ENCODE measurements around the gene LOC128125822.
"Not testable (repeated sequence)": the region's sequence is repeated elsewhere in the genome, so short reads cannot be mapped to it uniquely, and the experiment has no call there.

Gene LOC128125822

DNA sequence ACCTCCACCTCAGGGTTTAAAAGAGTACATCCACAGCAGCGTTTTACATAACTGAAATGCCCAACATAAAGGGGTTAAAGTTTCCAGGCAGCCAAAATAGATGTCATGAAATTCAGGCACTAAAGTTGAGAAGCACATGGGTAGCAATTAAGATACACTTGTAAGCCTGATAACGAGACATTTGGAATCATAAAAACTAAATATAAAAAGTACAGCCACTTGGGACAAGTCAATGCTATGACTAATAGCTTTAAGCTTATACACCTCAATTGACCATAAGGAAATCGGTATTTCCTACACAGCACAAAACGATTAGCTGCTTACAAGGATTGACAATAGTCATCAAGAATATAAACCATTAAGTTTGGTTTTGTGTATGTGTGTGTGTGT is 11.8 kb downstream of the LOC128125822 start:
- peak in 1 of 3 donors; percentile 41 for DNase-seq

DNA sequence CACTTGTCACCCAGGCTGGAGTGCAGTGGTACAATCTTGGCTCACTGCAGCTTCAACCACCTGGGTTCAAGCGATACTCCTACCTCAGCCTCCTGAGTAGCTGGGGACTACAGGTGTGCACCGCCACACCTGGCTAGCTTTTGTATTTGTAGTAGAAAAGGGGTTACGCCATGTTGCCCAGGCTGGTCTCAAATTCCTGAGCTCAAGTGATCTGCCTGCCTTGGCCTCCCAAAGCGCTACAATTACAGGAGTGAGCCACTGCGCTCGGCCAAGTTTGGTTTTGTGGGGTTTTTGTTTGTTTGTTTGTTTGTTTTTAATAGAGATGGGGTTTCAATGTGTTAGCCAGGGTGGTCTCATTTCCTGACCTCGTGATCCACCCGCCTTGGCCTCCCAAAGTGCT is 12.3 kb downstream of the LOC128125822 start:
- no peak for DNase-seq

DNA sequence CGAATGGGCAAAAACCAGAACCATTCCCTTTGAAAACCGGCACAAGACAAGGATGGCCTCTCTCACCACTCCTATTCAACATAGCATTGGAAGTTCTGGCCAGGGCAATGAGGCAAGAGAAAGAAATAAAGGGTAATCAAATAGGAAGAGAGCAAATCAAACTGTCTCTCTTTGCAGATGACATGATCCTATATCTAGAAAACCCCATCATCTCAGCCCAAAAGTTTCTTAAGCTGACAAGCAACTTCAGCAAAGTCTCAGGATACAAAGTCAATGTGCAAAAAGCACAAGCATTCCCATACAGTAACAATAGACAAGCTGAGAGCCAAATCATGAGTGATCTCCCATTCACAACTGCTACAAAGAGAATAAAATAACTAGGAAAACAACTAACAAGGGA is 13.4 kb downstream of the LOC128125822 start:
- not testable (repeated sequence) for DNase-seq

DNA sequence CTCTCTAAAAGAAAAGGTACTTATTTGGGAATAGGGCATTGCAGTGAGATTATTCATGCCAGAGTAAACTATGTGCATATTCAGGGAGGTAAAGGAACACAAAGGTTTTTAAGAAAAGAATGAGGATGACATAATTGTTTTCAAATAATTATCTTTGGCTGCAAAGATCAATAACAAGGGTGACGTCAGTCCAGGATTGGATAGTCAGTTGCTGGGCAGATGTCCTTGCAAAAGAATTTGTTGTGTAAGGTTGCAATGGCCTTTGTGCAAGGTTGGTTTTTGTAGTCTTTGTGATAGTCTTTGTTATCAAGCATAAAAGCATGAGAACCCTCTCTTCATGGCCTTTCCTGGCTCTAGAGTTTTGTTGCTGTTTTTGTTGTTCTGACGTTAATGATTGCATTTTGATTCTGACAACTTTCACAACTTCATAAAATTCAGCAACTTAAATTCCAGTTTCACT is 17.7 kb downstream of the LOC128125822 start:
- DNase-seq = no peak

DNA sequence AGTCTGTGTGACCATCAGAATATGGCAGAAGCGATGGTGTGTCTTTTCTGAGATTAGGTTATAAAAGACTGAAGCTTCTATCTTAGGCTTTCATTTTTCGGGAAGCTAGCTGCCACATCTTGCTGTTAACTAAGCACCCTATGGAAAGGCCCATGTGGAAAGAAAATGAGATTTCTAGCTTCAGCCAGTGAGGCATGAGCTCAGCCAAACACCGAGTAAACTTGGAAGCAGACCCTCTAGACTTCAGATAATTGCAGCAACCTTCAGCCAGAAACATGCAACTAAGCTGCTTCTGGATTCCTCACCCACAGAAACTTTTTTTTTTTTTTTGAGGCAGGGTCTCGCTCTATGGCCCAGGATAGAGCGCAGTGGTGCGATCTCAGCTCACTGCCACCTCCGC is 20.6 kb downstream of the LOC128125822 start:
- DNase-seq = no peak

DNA sequence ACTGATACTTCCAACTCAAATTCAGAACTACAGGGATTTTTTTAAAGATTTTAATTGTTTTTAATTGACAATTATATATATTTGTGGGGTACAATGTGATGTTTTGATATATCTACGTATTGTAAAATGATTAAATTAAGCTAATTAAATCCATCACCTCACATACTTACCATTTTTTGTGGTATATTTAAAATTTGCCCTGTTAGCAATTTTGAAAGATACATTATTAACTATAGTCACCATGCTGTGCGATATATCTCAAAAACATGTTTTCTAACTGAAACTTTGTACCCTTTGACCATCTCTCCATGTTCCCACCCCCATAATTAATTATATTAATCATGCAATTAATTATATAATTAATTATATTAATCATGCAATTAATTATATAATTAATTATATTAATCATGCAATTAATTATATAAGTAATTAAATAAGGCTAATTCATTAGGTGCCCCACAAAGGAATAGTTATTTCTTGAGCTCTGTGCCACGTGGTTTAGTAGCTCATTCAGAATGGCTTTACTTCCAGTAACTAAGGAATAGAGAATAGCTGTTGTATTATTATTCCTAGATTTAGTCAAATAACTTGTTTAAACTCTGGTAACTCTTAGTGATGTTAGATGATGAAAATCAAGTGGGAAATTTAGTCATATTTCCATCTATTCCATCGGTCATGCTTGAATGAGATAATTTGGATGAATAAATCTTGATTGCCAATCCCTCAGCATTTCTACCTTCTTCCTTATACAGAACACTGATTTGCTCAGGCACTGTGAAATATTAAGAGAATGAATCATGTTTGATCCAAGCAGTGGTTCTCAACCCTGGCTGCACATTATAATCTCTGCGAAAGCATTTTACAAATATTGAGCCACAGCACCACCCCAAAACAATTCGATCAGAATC is 25.1 kb downstream of the LOC128125822 start:
- peak in 2 of 3 donors; percentile 35 to 64 for DNase-seq

DNA sequence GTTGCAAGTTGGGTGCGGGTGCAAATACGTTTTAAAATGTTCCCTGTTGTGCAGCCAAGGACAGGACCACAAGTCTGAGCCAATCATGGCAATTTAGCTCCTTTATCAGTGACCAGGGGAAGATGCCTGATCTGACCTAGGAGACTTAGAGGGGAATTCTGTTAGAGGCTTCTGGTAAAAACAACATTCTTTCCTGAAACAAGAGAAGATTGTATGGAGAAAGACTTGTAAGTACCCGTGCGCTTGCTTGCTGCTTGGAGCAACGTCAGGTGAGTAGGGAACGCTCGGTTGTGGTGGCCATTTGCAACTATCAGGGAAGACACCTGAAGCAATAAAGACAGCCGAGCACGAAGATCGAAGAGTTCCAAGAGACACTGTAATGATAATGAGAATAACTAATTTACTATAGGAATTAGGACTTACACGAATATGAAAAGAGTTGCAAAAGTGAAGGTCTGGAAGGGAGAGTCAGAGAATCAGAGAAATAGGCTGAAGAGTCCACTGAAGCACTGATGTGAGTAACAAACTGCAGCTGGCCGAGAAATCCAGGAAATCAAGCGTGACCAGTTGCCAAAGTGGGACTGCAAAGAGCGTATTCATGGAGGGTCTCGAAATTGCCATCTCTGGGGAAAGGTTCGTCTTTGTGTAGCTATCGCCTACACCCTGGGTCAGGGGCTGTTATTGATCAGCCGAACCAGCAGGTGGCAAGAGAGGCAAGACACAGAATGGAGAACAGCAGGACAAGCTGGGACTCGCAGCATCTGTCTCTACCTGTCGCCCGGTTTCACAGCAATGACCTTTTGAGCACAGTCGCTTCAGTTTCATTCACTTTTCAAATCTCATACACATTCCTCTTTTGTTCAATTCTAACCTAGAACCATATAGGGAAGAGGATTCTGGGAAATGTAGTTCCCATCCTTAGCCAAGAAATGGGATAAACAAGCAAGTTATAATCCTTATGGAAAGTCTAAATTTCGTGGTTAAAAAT is 26.1 kb downstream of the LOC128125822 start:
- DNase-seq = peak; percentile 71 to 75 (median 72)

DNA sequence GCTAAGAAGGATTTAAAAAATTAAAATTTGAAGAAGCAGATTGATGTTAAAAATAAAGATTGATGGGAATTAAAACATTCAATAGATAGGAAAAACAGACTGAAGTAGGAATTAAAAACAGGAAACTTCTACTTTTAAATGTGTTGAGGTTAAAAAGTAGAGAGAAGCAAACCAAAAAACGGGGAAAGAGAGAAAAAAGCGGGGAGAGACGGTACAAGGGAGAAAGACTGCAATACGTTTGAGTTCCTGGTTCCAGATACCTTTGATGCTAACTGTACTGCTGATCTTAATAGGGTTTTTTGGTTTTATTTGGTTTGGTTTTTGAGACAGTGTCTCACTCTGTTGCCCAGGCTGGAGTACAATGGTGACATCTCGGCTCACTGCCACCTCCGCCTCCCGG is 27.0 kb downstream of the LOC128125822 start:
- DNase-seq = no peak

DNA sequence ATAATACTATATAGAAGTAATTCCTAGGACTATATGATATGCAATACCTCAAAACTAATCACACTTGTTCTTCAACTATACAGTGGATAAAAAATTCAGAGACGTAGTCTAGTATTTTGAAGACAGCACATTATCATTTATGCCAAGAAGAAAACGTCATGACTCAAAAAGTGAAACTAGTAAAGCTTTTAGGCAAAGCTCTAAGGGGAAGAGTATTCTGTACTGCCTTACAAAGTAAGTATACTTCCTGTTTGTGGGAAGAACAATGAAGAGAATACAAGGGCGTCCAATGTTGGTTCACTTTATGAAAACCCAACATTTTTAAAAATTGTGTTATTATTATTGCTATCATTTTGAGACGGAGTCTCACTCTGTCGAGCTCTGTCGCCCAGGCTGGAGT is 27.9 kb downstream of the LOC128125822 start:
- DNase-seq = peak; percentile 29 to 75 (median 65)

DNA sequence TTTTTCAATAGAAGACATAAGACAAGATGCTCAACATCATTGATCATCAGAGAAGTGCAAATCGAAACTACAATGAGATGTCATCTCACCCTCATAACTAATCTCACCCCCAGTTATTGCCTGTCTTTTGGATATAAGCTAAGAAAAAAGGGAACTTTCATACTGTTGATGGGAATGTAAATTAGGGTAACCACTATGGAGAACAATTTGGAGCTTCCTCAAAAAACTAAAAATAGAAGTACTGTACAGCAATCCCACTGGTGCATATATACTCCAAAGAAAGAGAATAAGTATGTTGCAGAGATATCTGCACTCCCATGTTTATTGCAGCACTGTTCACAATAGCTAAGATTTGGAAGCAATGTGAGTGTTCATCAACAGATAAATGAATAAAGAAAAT is 37.0 kb downstream of the LOC128125822 start:
- peak in 1 of 3 donors; percentile 29 for DNase-seq

DNA sequence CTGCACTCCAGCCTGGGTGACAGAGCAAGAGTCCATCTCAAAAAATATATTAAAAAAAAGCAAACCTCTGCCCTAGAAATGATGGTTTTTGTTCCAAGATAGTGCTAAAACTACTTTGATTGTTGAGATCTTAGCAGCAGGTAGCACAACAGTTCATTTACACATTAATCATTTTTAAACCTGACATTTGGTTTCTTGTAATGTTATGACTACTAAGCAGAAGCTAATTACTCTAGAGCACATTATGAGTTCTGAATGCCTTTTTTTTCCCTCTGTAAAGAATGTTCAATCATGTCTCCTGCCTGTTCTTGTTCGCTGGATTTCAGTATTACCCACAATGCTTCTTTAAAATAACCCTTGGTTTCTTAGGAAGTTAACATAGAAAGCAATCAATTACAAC is 38.7 kb downstream of the LOC128125822 start:
- DNase-seq = no peak

DNA sequence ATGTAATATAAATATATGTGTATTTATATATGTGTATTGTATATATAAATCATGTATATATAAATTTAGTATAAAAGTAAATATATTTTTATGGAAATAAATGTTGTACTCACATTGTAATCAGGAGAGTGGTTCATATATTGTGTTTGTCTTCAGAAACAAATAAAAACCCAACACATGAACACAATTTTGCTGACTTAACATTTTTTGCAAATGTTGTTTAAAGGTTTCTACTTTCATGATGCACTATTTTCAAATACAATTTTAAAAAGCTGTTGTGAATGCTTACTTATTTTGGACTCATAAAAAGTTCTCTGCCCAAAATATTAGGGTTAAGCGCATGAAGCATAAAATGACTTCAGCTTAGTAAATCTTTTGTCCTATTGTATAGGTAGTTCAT is 39.3 kb downstream of the LOC128125822 start:
- no peak for DNase-seq

DNA sequence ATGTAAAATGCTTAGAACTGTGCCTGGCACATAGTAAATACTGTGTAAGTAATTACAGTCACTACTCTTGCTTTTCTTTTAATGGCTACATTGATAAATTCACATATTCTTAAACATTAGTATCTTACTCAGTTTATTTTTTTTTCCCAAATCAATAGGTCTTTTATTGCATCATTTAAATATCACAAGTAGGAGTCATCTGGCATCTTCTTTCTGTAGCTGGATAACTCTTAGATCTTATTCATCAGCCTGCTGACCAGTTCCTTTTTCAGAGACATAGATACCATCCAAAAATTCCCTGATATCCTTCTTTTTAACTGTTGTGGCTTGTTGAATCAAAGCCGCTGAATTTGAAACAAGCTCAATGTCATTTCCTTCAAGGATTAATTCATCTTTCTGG is 43.3 kb downstream of the LOC128125822 start:
- no peak for DNase-seq

Measured in suppressor macrophage treated with lipopolysaccharide for 1 hour (primary cell).